ENCODE results near the gene TRPM3. TPM values are rescaled to one million over a fixed set of nuclear protein-coding genes. Genes with fewer than 3 reads are reported as not detected.

TRPM3 gene
- total RNA-seq, 1 experiment from 2014 or later, result not detected

- no peak overlapping the region for H3K4me2 ChIP-seq (ENCODE audit: low read length)
- no peaks in the 10 kb centered on the region for H3K36me3 ChIP-seq (ENCODE audit: low read depth, low read length)
- no peak overlapping the region for H3K9ac ChIP-seq (ENCODE audit: low read length)
- intact Hi-C loops (cut with micrococcal nuclease), result no loop called here
- no peaks in the 10 kb centered on the region for H3K79me2 ChIP-seq (ENCODE audit: low read length)
- ChIA-PET POLR2A (ENCODE audit: unreplicated experiment) (no interaction called here), CTCF (no interaction called here)
- no peak overlapping the region for H2AFZ ChIP-seq (ENCODE audit: low read length)
- no TSS peak for BruUV-seq (replicated peaks)
- ATAC-seq (no peak), DNase-seq (no peak)
- no peaks in the 10 kb centered on the region for H3K4me1 ChIP-seq (ENCODE audit: insufficient read depth, low read length)
- no peak overlapping the region for H3K27ac ChIP-seq (ENCODE audit: low read length)
- TF ChIP-seq, protein P1, sequence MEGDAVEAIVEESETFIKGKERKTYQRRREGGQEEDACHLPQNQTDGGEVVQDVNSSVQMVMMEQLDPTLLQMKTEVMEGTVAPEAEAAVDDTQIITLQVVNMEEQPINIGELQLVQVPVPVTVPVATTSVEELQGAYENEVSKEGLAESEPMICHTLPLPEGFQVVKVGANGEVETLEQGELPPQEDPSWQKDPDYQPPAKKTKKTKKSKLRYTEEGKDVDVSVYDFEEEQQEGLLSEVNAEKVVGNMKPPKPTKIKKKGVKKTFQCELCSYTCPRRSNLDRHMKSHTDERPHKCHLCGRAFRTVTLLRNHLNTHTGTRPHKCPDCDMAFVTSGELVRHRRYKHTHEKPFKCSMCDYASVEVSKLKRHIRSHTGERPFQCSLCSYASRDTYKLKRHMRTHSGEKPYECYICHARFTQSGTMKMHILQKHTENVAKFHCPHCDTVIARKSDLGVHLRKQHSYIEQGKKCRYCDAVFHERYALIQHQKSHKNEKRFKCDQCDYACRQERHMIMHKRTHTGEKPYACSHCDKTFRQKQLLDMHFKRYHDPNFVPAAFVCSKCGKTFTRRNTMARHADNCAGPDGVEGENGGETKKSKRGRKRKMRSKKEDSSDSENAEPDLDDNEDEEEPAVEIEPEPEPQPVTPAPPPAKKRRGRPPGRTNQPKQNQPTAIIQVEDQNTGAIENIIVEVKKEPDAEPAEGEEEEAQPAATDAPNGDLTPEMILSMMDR (conservative IDR thresholded peaks at IDR 0.05; ENCODE audit: low read depth, low read length), result no peak
- TF ChIP-seq EZH2 (IDR thresholded peaks at IDR 0.05; ENCODE audit: low read length, unreplicated experiment), result no peak
- no peak for TF ChIP-seq EZH2phosphoT487 (IDR thresholded peaks at IDR 0.05; ENCODE audit: borderline replicate concordance, low read length)
- no peaks in the 10 kb centered on the region for H3F3A ChIP-seq (ENCODE audit: low read length, unreplicated experiment)
- H3K9me2 ChIP-seq (replicated peaks; ENCODE audit: low read length), result no peaks in the 10 kb centered on the region
- H3K4me3 ChIP-seq (ENCODE audit: low read length), result no peak overlapping the region
- peaks cover 5% of the 10 kb centered on the region; the same call in 1 of the 2 replicates for H3K27me3 ChIP-seq (ENCODE audit: low read length)
- H3K9me3 ChIP-seq (ENCODE audit: low read length), result no peaks in the 10 kb centered on the region
- no peaks in the 10 kb centered on the region for H4K20me1 ChIP-seq (ENCODE audit: low read length)
Measured at GRCh38 chr9:70816891-70817290, 304.5 kb downstream of the TRPM3 start.

DNA sequence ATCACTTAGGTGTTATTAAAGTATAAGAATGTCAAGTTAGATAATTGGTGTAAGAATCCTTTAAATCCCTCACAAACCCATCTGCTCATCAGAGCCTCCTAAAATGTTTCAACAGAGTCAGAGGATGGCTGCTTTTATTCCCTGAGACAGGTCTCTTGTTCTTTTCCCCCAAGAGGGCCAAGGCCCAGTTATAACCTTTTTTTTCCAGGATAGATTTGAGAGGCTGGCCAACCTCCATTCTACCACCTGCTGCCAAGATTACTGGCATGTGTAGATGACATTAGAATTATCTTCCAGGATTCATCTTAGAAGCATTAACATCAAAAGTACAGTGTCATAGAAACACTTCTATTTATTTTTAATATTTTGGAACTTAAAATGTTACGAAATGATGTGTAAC is 305.1 kb downstream of the TRPM3 start:
- DNase-seq, result no peak
- Histone ChIP-seq H3K27me3 (ENCODE audit: low read length) (peaks cover 5% of the 10 kb centered on the region; the same call in 1 of the 2 replicates), H3K36me3 (ENCODE audit: low read depth, low read length) (no peaks in the 10 kb centered on the region), H3K9me3 (ENCODE audit: low read length) (no peaks in the 10 kb centered on the region), H3K79me2 (ENCODE audit: low read length) (no peaks in the 10 kb centered on the region), H3K4me1 (ENCODE audit: insufficient read depth, low read length) (no peaks in the 10 kb centered on the region), H3K9me2 (replicated peaks; ENCODE audit: low read length) (no peaks in the 10 kb centered on the region), H3F3A (ENCODE audit: low read length, unreplicated experiment) (no peaks in the 10 kb centered on the region), H3K4me2 (ENCODE audit: low read length) (no peak overlapping the region), H3K9ac (ENCODE audit: low read length) (no peak overlapping the region), H3K4me3 (ENCODE audit: low read length) (no peak overlapping the region), H2AFZ (ENCODE audit: low read length) (no peak overlapping the region), H3K27ac (ENCODE audit: low read length) (no peak overlapping the region), H4K20me1 (ENCODE audit: low read length) (no peaks in the 10 kb centered on the region)
- no peak for ATAC-seq
- BruUV-seq (replicated peaks), result no TSS peak
- ChIA-PET CTCF (no interaction called here), POLR2A (ENCODE audit: unreplicated experiment) (no interaction called here)
- TF ChIP-seq EZH2phosphoT487 (IDR thresholded peaks at IDR 0.05; ENCODE audit: borderline replicate concordance, low read length), result no peak
- TF ChIP-seq EZH2 (IDR thresholded peaks at IDR 0.05; ENCODE audit: low read length, unreplicated experiment), result no peak
- TF ChIP-seq, protein P1 (conservative IDR thresholded peaks at IDR 0.05; ENCODE audit: low read depth, low read length), result no peak
- intact Hi-C loops (cut with micrococcal nuclease), result no loop called here

DNA sequence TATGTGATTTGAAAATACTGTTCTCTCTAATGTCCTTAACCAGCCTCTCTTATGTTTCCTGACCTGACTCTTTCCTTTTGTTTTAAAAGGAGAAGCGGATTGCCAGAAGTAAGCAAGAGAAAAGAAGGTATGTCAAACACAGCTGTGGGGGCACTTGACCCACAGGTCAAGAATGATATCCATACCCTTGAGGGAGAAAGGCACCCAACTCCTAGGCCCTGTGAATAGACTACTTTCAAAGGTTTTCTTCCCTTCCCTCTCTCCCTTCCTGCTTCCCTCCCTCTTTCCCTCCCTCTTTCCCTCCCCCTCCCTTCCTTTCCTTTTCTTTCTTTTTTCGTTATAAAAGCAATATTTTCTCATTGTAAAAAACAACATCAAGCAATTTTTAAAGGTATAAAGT is 306.8 kb downstream of the TRPM3 start:
- H3K9me3 ChIP-seq (ENCODE audit: low read length), result no peaks in the 10 kb centered on the region
- BruUV-seq (replicated peaks), result no TSS peak
- H2AFZ ChIP-seq (ENCODE audit: low read length), result no peak overlapping the region
- H3K4me2 ChIP-seq (ENCODE audit: low read length), result no peak overlapping the region
- H3K27ac ChIP-seq (ENCODE audit: low read length), result no peak overlapping the region
- TF ChIP-seq, protein P1 (conservative IDR thresholded peaks at IDR 0.05; ENCODE audit: low read depth, low read length), result no peak
- TF ChIP-seq EZH2 (IDR thresholded peaks at IDR 0.05; ENCODE audit: low read length, unreplicated experiment), result no peak
- no peak for TF ChIP-seq EZH2phosphoT487 (IDR thresholded peaks at IDR 0.05; ENCODE audit: borderline replicate concordance, low read length)
- no peaks in the 10 kb centered on the region for H3K79me2 ChIP-seq (ENCODE audit: low read length)
- H4K20me1 ChIP-seq (ENCODE audit: low read length), result no peaks in the 10 kb centered on the region
- CTCF ChIA-PET, result no interaction called here
- intact Hi-C loops (cut with micrococcal nuclease), result no loop called here
- no peaks in the 10 kb centered on the region for H3K9me2 ChIP-seq (replicated peaks; ENCODE audit: low read length)
- no peak for DNase-seq
- no peak for ATAC-seq
- POLR2A ChIA-PET (ENCODE audit: unreplicated experiment), result no interaction called here
- no peaks in the 10 kb centered on the region for H3K4me1 ChIP-seq (ENCODE audit: insufficient read depth, low read length)
- H3K4me3 ChIP-seq (ENCODE audit: low read length), result no peak overlapping the region
- no peaks in the 10 kb centered on the region for H3F3A ChIP-seq (ENCODE audit: low read length, unreplicated experiment)
- H3K27me3 ChIP-seq (ENCODE audit: low read length), result peaks cover 5% of the 10 kb centered on the region; the same call in 1 of the 2 replicates
- no peak overlapping the region for H3K9ac ChIP-seq (ENCODE audit: low read length)
- H3K36me3 ChIP-seq (ENCODE audit: low read depth, low read length), result no peaks in the 10 kb centered on the region

Data from PC-3 (cell line).